Lung (tissue), 12 donors: ENCODE measurements around the gene MAN2A2. TPM values are rescaled to one million over a fixed set of nuclear protein-coding genes. Genes with fewer than 3 reads are reported as not detected.

Source experiments
- ATAC-seq: fragments of 200-7000 bp; cut with Tn5 transposase; one replicate; pipeline ENCODE4 v1.9.1; 2020; ENCODE audit warnings: moderate number of reproducible peaks; ENCODE audit not compliant: insufficient read depth, low FRiP score
- DNase-seq, 3 donors: peaks; one replicate each; pipeline ENCODE4 v3.0.0-alpha.2; 2013 to 2017
- H3K27ac ChIP-seq, 2 donors: one replicate each; pipeline ENCODE4 v1.5.1; 2013; ENCODE audit warnings: mild to moderate bottlenecking in 2 of 2, moderate library complexity in 2 of 2, control low read depth in 1 of 2, inconsistent platforms in 1 of 2, low read depth in 1 of 2, low read length in 1 of 2
- H3K27me3 ChIP-seq, 3 donors: one replicate each; pipeline ENCODE4 v1.5.1; 2013; ENCODE audit warnings: low read length in 2 of 3; ENCODE audit not compliant: control insufficient read depth in 3 of 3, insufficient read depth in 3 of 3
- H3K36me3 ChIP-seq, 4 donors: one replicate each; pipeline ENCODE4 v1.5.1; 2013; ENCODE audit warnings: low read length in 4 of 4, mild to moderate bottlenecking in 1 of 4, moderate library complexity in 1 of 4; ENCODE audit not compliant: control insufficient read depth in 4 of 4, insufficient read depth in 4 of 4
- H3K4me1 ChIP-seq, 5 donors: one replicate each; pipeline ENCODE4 v1.5.1; 2013; ENCODE audit warnings: low read length in 5 of 5, mild to moderate bottlenecking in 2 of 5, moderate library complexity in 1 of 5; ENCODE audit not compliant: control insufficient read depth in 5 of 5, insufficient read depth in 5 of 5
- H3K4me3 ChIP-seq: one replicate; pipeline ENCODE4 v1.5.1; 2013; ENCODE audit warnings: mild to moderate bottlenecking, control low read depth, moderate library complexity
- H3K9ac ChIP-seq, 2 donors: one replicate each; pipeline ENCODE4 v1.5.1; 2013; ENCODE audit warnings: low read length in 2 of 2, control low read depth in 1 of 2; ENCODE audit not compliant: insufficient read depth in 1 of 2
- H3K9me3 ChIP-seq, 4 donors: one replicate each; pipeline ENCODE4 v1.5.1; 2013; ENCODE audit warnings: low read length in 3 of 4, mild to moderate bottlenecking in 1 of 4, moderate library complexity in 1 of 4; ENCODE audit not compliant: control insufficient read depth in 4 of 4, insufficient read depth in 3 of 4
- WGBS, 2 donors: extraction: QIAGEN DNeasy Blood & Tissue Kit; methylation state at CpG; one replicate each; pipeline ENCODE4 v1.1.7; 2013; 5-methylcytosine and 5-hydroxymethylcytosine counted together
- polyA plus RNA-seq, 2 donors: library from polyadenylated mRNA; stranded (reverse); fragments of 200-250 nt; gene quantifications; one replicate each; pipeline ENCODE4 v1.2.1, GENCODE V29; 2013
- total RNA-seq, 2 donors: library from RNA; depleted of rRNA in 1 of 2; stranded (reverse); fragments of >200 nt in 1 of 2; gene quantifications; one replicate each; pipeline ENCODE4 v1.2.1, GENCODE V29; 2014 to 2021
- TF ChIP-seq, protein P1 (sequence below): IDR thresholded peaks from 2 replicates; pipeline ENCODE4 v1.5.1; 2012; ENCODE audit warnings: mild to moderate bottlenecking; ENCODE audit errors: control extremely low read depth, extremely low read depth
- donor health status: control.
- donor health status: control.
- donor health status: Bipolar disorder and iron deficiency.
- donor health status: healthy.
- donor health status: DM: yes; HTN: yes; CAD: no.

MAN2A2 gene
- total and polyA plus RNA-seq, 4 donors: 34.1 to 82.9 (median 60.1) TPM

DNA sequence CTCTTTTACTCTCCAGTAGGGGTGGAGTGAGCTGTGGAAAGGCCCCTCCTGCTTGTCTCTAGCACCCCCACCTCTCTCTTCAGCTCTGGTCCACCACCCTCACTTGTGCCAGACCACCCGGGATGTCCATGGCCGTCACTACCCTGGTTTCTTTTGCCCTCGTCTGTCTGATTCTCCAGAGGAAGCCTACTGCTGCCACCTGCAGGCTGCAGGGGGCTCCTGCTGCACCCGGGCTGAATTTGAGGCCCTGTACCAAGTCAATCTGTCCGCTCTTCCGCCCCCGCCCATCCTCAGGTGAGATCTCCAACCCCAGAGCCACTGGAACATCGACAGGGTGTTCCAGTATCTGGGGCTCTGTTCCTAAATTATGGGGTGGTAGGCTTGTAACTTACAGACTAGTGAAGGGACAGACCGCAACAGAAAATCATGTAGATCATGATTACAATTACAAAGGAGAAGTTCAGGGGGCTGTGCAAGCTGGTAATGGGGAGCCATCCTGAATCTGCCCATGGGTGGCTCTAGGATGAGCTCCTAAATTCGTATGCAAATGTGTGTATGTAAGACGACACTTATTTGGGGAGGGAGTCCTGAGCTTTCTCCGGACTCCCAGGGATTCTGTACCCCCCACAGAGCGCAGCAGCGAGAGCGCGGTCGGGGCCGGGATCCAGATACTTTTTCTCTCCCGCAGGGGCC lies 31.3 kb downstream of the MAN2A2 start:
- no peak for ATAC-seq
- peak overlapping the region; percentile 71 for H3K4me3 ChIP-seq
- DNase-seq: peak; percentile 86 to 88 (median 86)
- H3K4me1 ChIP-seq: peaks cover 0 to 30% (median 14%) of the 10 kb centered on the region in 5 donors
- TF ChIP-seq, protein P1, sequence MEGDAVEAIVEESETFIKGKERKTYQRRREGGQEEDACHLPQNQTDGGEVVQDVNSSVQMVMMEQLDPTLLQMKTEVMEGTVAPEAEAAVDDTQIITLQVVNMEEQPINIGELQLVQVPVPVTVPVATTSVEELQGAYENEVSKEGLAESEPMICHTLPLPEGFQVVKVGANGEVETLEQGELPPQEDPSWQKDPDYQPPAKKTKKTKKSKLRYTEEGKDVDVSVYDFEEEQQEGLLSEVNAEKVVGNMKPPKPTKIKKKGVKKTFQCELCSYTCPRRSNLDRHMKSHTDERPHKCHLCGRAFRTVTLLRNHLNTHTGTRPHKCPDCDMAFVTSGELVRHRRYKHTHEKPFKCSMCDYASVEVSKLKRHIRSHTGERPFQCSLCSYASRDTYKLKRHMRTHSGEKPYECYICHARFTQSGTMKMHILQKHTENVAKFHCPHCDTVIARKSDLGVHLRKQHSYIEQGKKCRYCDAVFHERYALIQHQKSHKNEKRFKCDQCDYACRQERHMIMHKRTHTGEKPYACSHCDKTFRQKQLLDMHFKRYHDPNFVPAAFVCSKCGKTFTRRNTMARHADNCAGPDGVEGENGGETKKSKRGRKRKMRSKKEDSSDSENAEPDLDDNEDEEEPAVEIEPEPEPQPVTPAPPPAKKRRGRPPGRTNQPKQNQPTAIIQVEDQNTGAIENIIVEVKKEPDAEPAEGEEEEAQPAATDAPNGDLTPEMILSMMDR: peak; percentile 81
- peak overlapping the region; percentile 60 to 73 for H3K27ac ChIP-seq
- H3K27me3 ChIP-seq: no peaks in the 10 kb centered on the region
- peaks cover 2 to 16% (median 8%) of the 10 kb centered on the region in 4 donors for H3K36me3 ChIP-seq
- WGBS, 2 donors: 2 to 3% methylated on average over 18 to 19 of the region's 19 CpGs
- H3K9ac ChIP-seq: peak overlapping the region in 1 of 2 donors; percentile 34
- peaks cover 0 to 2% (median 0%) of the 10 kb centered on the region in 4 donors for H3K9me3 ChIP-seq

DNA sequence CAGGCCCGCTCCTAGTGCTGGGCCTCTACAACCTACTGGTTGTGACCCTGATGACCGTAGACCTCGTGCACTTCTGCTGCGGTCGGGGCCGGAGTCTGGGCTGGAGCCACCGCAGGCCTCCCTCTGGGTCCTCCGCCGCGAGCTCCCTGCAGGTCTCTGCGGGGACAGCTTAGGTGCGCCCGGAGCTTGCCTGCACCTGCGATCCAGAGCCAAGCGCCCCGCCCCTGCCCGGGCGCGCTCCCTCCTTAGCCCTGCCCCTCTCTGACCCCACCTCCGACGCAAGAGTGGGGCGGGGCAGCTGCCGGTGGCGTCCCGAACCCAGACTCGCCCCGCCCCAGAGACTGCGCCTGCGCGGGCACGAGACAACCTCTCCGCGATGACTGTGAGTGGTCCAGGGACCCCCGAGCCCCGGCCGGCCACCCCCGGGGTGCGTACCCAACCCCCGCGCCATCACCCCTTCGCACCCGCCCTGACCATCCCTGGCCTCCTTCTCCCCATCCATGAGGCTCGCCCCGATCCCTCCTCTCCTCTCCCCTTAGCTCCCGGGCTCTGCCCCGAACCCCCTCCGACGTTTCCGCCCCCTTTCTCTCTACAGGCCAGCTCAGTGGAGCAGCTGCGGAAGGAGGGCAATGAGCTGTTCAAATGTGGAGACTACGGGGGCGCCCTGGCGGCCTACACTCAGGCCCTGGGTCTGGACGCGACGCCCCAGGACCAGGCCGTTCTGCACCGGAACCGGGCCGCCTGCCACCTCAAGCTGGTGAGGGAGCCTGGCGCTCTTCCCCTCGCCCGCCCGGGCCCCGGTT lies 32.0 kb downstream of the MAN2A2 start, which contains the start of gene UNC45A:
UNC45A (plus strand) TSS at position 337 of the 803 bp plus-strand sequence; CDS start at position 377, 40 bp downstream.
- Histone ChIP-seq H3K9ac (peak within 1 kb of the TSS; percentile 37 to 51), H3K9me3 (peaks cover 0 to 2% (median 0%) of the 10 kb centered on the region in 4 donors), H3K27ac (peak within 1 kb of the TSS; percentile 60 to 73), H3K4me3 (peak within 1 kb of the TSS; percentile 71), H3K36me3 (peaks cover 9 to 23% (median 15%) of the 10 kb centered on the region in 4 donors), H3K27me3 (no peaks in the 10 kb centered on the region), H3K4me1 (peaks cover 0 to 30% (median 14%) of the 10 kb centered on the region in 5 donors)
- ATAC-seq (peak; percentile 86), DNase-seq (peak; percentile 92)
- TF ChIP-seq, protein P1: no peak
- 0 to 1% methylated on average over 54 to 65 of the region's 65 CpGs for WGBS, 2 donors

DNA sequence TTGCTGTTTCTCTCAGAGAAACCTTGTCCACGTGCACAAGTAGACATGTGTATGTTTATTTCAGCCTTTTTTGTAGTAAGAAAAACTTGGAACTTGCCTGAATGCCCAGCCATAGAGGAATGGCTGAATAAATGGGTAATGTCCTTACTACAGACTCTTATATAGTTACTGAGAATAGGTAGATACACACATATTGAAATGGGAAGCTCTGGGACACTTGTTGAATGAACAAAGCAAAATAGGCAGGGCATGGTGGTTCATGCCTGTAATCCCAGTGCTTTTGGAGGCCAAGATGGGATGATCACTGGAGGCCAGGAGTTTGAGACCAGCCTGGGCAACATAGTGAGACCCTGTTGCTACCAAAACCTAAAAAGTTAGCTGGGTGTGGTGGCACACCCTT lies 33.7 kb downstream of the MAN2A2 start:
- WGBS, 2 donors: 91 to 93% methylated on average over 1 of the region's 1 CpG
- ATAC-seq (no peak), DNase-seq (no peak)
- Histone ChIP-seq H3K4me1 (peaks cover 0 to 26% (median 9%) of the 10 kb centered on the region in 5 donors), H3K27ac (no peak overlapping the region), H3K4me3 (no peak overlapping the region), H3K9ac (peak overlapping the region in 1 of 2 donors; percentile 20), H3K36me3 (peaks cover 12 to 32% (median 25%) of the 10 kb centered on the region in 4 donors), H3K9me3 (peaks cover 0 to 2% (median 0%) of the 10 kb centered on the region in 4 donors), H3K27me3 (no peaks in the 10 kb centered on the region)
- TF ChIP-seq, protein P1: no peak
